T-cell (primary cell): ENCODE data around the gene MAN2B2. TPM values are rescaled to one million over a fixed set of nuclear protein-coding genes. Genes with fewer than 3 reads are reported as not detected.

Source experiments
- ATAC-seq, 4 experiments: fragments of 200-7000 bp in 3 of 4; fragments of 150-1000 bp in 1 of 4; cut with Tn5 transposase; replicated peaks in 1 of 4; 1 replicate in 3 of 4; 2 replicates in 1 of 4; pipeline ENCODE4 v1.10.0; 2021; ENCODE audit warnings: moderate library complexity in 3 of 4, mild to moderate bottlenecking in 2 of 4, moderate number of reproducible peaks in 1 of 4
- CTCF ChIA-PET, 2 donors: fragments of 300-600 bp; sonication (Branson Sonifier 250); formaldehyde crosslinking; loops; one replicate each; lab custom pipeline; 2022; ENCODE audit warnings: antibody characterized with exemption in 2 of 2; lab: Charles Lee
- POLR2A ChIA-PET, 2 donors: fragments of 300-600 bp; sonication (Branson Sonifier 250); formaldehyde crosslinking; loops; one replicate each; lab custom pipeline; 2022; ENCODE audit warnings: antibody characterized with exemption in 2 of 2; lab: Charles Lee
- DNase-seq, 35 experiments: peaks; one replicate each; pipeline versions ENCODE4 v3.0.0 to v3.0.0-alpha.2; 2013 to 2023
- H3K27ac ChIP-seq: one replicate; pipeline ENCODE4 v1.5.1; 2013; ENCODE audit warnings: low read length
- H3K27me3 ChIP-seq, 2 experiments: replicated peaks in 1 of 2; 1 replicate in 1 of 2; 2 replicates in 1 of 2; pipeline versions ENCODE4 v1.6.1 to v1.7.0; 2013; ENCODE audit warnings: low read length in 1 of 2, mixed read lengths in 1 of 2; ENCODE audit not compliant: control insufficient read depth in 2 of 2, insufficient read depth in 2 of 2; ENCODE audit errors: extremely low read depth in 1 of 2
- H3K36me3 ChIP-seq, 2 donors: 1 replicate in 1 of 2; 2 replicates in 1 of 2; pipeline versions ENCODE4 v1.6.1 to v1.7.0; 2013; ENCODE audit warnings: low read length in 1 of 2; ENCODE audit not compliant: control insufficient read depth in 2 of 2, insufficient read depth in 1 of 2; ENCODE audit errors: extremely low read depth in 1 of 2
- H3K4me1 ChIP-seq, 2 experiments: 1 replicate in 1 of 2; 2 replicates in 1 of 2; pipeline versions ENCODE4 v1.6.1 to v1.7.0; 2013; ENCODE audit warnings: low read length in 2 of 2, mixed read lengths in 1 of 2; ENCODE audit not compliant: insufficient read depth in 2 of 2, control insufficient read depth in 1 of 2; ENCODE audit errors: extremely low read depth in 1 of 2
- H3K4me3 ChIP-seq, 2 donors: 1 replicate in 1 of 2; 2 replicates in 1 of 2; pipeline versions ENCODE4 v1.5.1 to v1.7.0; 2013; ENCODE audit warnings: mild to moderate bottlenecking in 2 of 2, low read length in 1 of 2, moderate library complexity in 1 of 2; ENCODE audit not compliant: control insufficient read depth in 1 of 2; ENCODE audit errors: extremely low read depth in 1 of 2
- H3K9me3 ChIP-seq: 2 replicates; pipeline ENCODE4 v1.7.0; 2013
- H3K27ac Mint-ChIP-seq, 2 donors: one replicate each; pipeline ENCODE4 v1.8.0; 2020 to 2021; ENCODE audit warnings: mild to moderate bottlenecking in 2 of 2, mixed read lengths in 2 of 2
- H3K27me3 Mint-ChIP-seq, 2 donors: one replicate each; pipeline ENCODE4 v1.8.0; 2021 to 2022; ENCODE audit warnings: mixed read lengths in 2 of 2
- H3K36me3 Mint-ChIP-seq: one replicate; pipeline ENCODE4 v1.8.0; 2021; ENCODE audit warnings: mixed read lengths
- H3K4me1 Mint-ChIP-seq, 3 donors: one replicate each; pipeline ENCODE4 v1.8.0; 2020 to 2022; ENCODE audit warnings: mixed read lengths in 3 of 3, mild to moderate bottlenecking in 1 of 3
- H3K4me3 Mint-ChIP-seq, 3 donors: one replicate each; pipeline ENCODE4 v1.8.0; 2020 to 2022; ENCODE audit warnings: mild to moderate bottlenecking in 3 of 3, mixed read lengths in 3 of 3, moderate library complexity in 3 of 3
- H3K9me3 Mint-ChIP-seq, 3 donors: one replicate each; pipeline ENCODE4 v1.8.0; 2020 to 2022; ENCODE audit warnings: mixed read lengths in 3 of 3
- WGBS: methylation state at CpG from one replicate; pipeline ENCODE4 v1.1.5; 2013; ENCODE audit warnings: missing lambda C conversion rate; ENCODE audit not compliant: insufficient coverage; 5-methylcytosine and 5-hydroxymethylcytosine counted together
- total RNA-seq, 35 experiments: library from RNA in 6 of 35; stranded (reverse) in 6 of 35; fragments of 120-200 nt in 1 of 35; gene quantifications; one replicate each; pipeline versions ENCODE4 v1.2.1 to v1.2.4 and lab custom pipeline; 2013 to 2026

The MAN2B2 gene
- total RNA-seq, 5 donors from 2014 or later (not counting 1 experiment from before 2014, with no cell fraction given), result 27.4 to 54.1 (median 45.8) TPM

GRCh38 chr4:6581566-6582121 lies 6.7 kb downstream of the MAN2B2 start:
- Histone ChIP-seq H3K4me1 (peaks cover 0 to under 1% of the 10 kb centered on the region in 2 experiments), H3K27me3 (no peaks in the 10 kb centered on the region), H3K4me3 (no peak overlapping the region), H3K36me3 (peaks cover 12 to 86% of the 10 kb centered on the region in 2 donors), H3K27ac (no peak overlapping the region), H3K9me3 (no peaks in the 10 kb centered on the region)
- no peak for DNase-seq
- POLR2A ChIA-PET, result interaction anchor here in 1 of 2 donors (0.5 kb wide), 1 partner anchor 52 kb away, joined by 3 read pairs; no protein-coding TSS in a partner anchor
- ATAC-seq, result no peak
- whole genome bisulfite sequencing, result 89% methylated on average over 2 of the region's 11 CpGs
- peaks cover 5 to 7% (median 7%) of the 10 kb centered on the region in 3 donors for H3K4me1 Mint-ChIP-seq
- CTCF ChIA-PET, result no interaction called here
- H3K4me3 Mint-ChIP-seq, result no peak overlapping the region
- peaks cover 0 to 4% (median 0%) of the 10 kb centered on the region in 3 donors for H3K9me3 Mint-ChIP-seq
- no peaks in the 10 kb centered on the region for H3K27me3 Mint-ChIP-seq
- H3K36me3 Mint-ChIP-seq, result peaks cover 80% of the 10 kb centered on the region
- no peak overlapping the region for H3K27ac Mint-ChIP-seq

- Mint-ChIP-seq H3K36me3 (peaks cover 69% of the 10 kb centered on the region), H3K9me3 (peaks cover 0 to 4% (median 0%) of the 10 kb centered on the region in 3 donors), H3K4me1 (peaks cover 0 to 3% (median 3%) of the 10 kb centered on the region in 3 donors), H3K27ac (no peak overlapping the region), H3K4me3 (no peak overlapping the region), H3K27me3 (no peaks in the 10 kb centered on the region)
- CTCF ChIA-PET, result interaction anchor here in 1 of 2 donors (0.6 kb wide), 2 partner anchors 37 to 75 kb away, joined by 3 read pairs; no protein-coding TSS in a partner anchor
- peak in 3 of 4 experiments; percentile 36 to 69 (median 44) for ATAC-seq
- H3K4me3 ChIP-seq, result no peak overlapping the region
- H3K36me3 ChIP-seq, result peaks cover 9 to 84% of the 10 kb centered on the region in 2 donors
- no peaks in the 10 kb centered on the region for H3K27me3 ChIP-seq
- H3K4me1 ChIP-seq, result no peaks in the 10 kb centered on the region
- POLR2A ChIA-PET, result interaction anchor here in 1 of 2 donors (0.5 kb wide), 1 partner anchor 201 kb away, joined by 3 read pairs; no protein-coding TSS in a partner anchor
- H3K27ac ChIP-seq, result no peak overlapping the region
- peak in 3 of 35 experiments; percentile 7 to 26 (median 16) for DNase-seq
- no peaks in the 10 kb centered on the region for H3K9me3 ChIP-seq
- 90% methylated on average over 3 of the region's 4 CpGs for WGBS
Observed at GRCh38 chr4:6582889-6583490, 8.0 kb downstream of the MAN2B2 start.

GRCh38 chr4:6584865-6585264 lies 9.9 kb downstream of the MAN2B2 start:
- no peaks in the 10 kb centered on the region for H3K27me3 Mint-ChIP-seq
- no peak for DNase-seq
- Histone ChIP-seq H3K27ac (no peak overlapping the region), H3K4me1 (no peaks in the 10 kb centered on the region), H3K27me3 (no peaks in the 10 kb centered on the region), H3K4me3 (no peak overlapping the region), H3K36me3 (peaks cover 6 to 73% of the 10 kb centered on the region in 2 donors), H3K9me3 (no peaks in the 10 kb centered on the region)
- ChIA-PET CTCF (no interaction called here), POLR2A (no interaction called here)
- no peak for ATAC-seq
- WGBS, result 97% methylated on average over 6 of the region's 7 CpGs
- H3K4me3 Mint-ChIP-seq, result no peak overlapping the region
- H3K36me3 Mint-ChIP-seq, result peaks cover 54% of the 10 kb centered on the region
- no peak overlapping the region for H3K27ac Mint-ChIP-seq
- H3K9me3 Mint-ChIP-seq, result no peaks in the 10 kb centered on the region
- peaks cover 0 to 3% (median 0%) of the 10 kb centered on the region in 3 donors for H3K4me1 Mint-ChIP-seq

- H3K4me1 ChIP-seq, result no peaks in the 10 kb centered on the region
- ChIA-PET CTCF (no interaction called here), POLR2A (no interaction called here)
- no peak for ATAC-seq
- no peaks in the 10 kb centered on the region for H3K27me3 Mint-ChIP-seq
- H3K4me3 Mint-ChIP-seq, result no peak overlapping the region
- H3K27me3 ChIP-seq, result no peaks in the 10 kb centered on the region
- no peak overlapping the region for H3K27ac ChIP-seq
- H3K4me1 Mint-ChIP-seq, result no peaks in the 10 kb centered on the region
- peaks cover 51% of the 10 kb centered on the region for H3K36me3 Mint-ChIP-seq
- H3K27ac Mint-ChIP-seq, result no peak overlapping the region
- no peaks in the 10 kb centered on the region for H3K9me3 Mint-ChIP-seq
- WGBS, result 96% methylated on average over 24 of the region's 26 CpGs
- H3K9me3 ChIP-seq, result no peaks in the 10 kb centered on the region
- peaks cover 6 to 70% of the 10 kb centered on the region in 2 donors for H3K36me3 ChIP-seq
- H3K4me3 ChIP-seq, result no peak overlapping the region
- DNase-seq, result no peak
Observed at GRCh38 chr4:6586715-6587325, 11.8 kb downstream of the MAN2B2 start.

GRCh38 chr4:6589444-6589843 lies 14.5 kb downstream of the MAN2B2 start:
- DNase-seq (no peak), ATAC-seq (no peak)
- H3K27ac ChIP-seq, result no peak overlapping the region
- no peaks in the 10 kb centered on the region for H3K4me1 Mint-ChIP-seq
- H3K36me3 ChIP-seq, result peaks cover 6 to 71% of the 10 kb centered on the region in 2 donors
- H3K9me3 ChIP-seq, result no peaks in the 10 kb centered on the region
- H3K27ac Mint-ChIP-seq, result no peak overlapping the region
- no peaks in the 10 kb centered on the region for H3K27me3 Mint-ChIP-seq
- ChIA-PET CTCF (interaction anchor here in 1 of 2 donors (0.6 kb wide), 1 partner anchor 196 kb away, joined by 4 read pairs; no protein-coding TSS in a partner anchor), POLR2A (no interaction called here)
- no peaks in the 10 kb centered on the region for H3K4me1 ChIP-seq
- WGBS, result no CpG with 5 or more reads among the region's 4 CpGs
- H3K9me3 Mint-ChIP-seq, result no peaks in the 10 kb centered on the region
- peaks cover 40% of the 10 kb centered on the region for H3K36me3 Mint-ChIP-seq
- no peaks in the 10 kb centered on the region for H3K27me3 ChIP-seq
- H3K4me3 ChIP-seq, result no peak overlapping the region
- H3K4me3 Mint-ChIP-seq, result no peak overlapping the region

GRCh38 chr4:6591313-6591712 lies 16.3 kb downstream of the MAN2B2 start:
- peaks cover 38% of the 10 kb centered on the region for H3K36me3 Mint-ChIP-seq
- WGBS, result 76% methylated on average over 5 of the region's 9 CpGs
- ChIA-PET CTCF (no interaction called here), POLR2A (interaction anchor here in 1 of 2 donors (0.5 kb wide), 1 partner anchor 128 kb away, joined by 12 read pairs; no protein-coding TSS in a partner anchor)
- H3K9me3 Mint-ChIP-seq, result no peaks in the 10 kb centered on the region
- DNase-seq (no peak), ATAC-seq (no peak)
- no peak overlapping the region for H3K27ac Mint-ChIP-seq
- no peak overlapping the region for H3K4me3 ChIP-seq
- no peaks in the 10 kb centered on the region for H3K4me1 ChIP-seq
- no peak overlapping the region for H3K4me3 Mint-ChIP-seq
- peaks cover 6 to 70% of the 10 kb centered on the region in 2 donors for H3K36me3 ChIP-seq
- H3K27me3 ChIP-seq, result no peaks in the 10 kb centered on the region
- no peak overlapping the region for H3K27ac ChIP-seq
- no peaks in the 10 kb centered on the region for H3K27me3 Mint-ChIP-seq
- peaks cover 0 to 5% (median 0%) of the 10 kb centered on the region in 3 donors for H3K4me1 Mint-ChIP-seq
- no peaks in the 10 kb centered on the region for H3K9me3 ChIP-seq
